Colonic mucosa (tissue), 4 donors: Measurements from ENCODE around the gene ADGRD1. TPM values are rescaled to one million over a fixed set of nuclear protein-coding genes. Genes with fewer than 3 reads are reported as not detected.

Source experiments
- DNase-seq: peaks from one replicate; pipeline ENCODE4 v3.0.0-alpha.2; 2020
- H3K27ac ChIP-seq: fragments of 200-600 bp; one replicate; pipeline ENCODE4 v1.8.0; 2021
- H3K27me3 ChIP-seq: fragments of 200-600 bp; one replicate; pipeline ENCODE4 v1.8.0; 2021
- H3K36me3 ChIP-seq: fragments of 200-600 bp; one replicate; pipeline ENCODE4 v1.8.0; 2021
- H3K4me1 ChIP-seq: fragments of 200-600 bp; one replicate; pipeline ENCODE4 v1.8.0; 2021; ENCODE audit warnings: mild to moderate bottlenecking
- H3K4me3 ChIP-seq: fragments of 200-600 bp; one replicate; pipeline ENCODE4 v1.8.0; 2021
- H3K9ac ChIP-seq, 2 donors: one replicate each; pipeline ENCODE4 v1.7.0; 2013; ENCODE audit warnings: control low read depth in 2 of 2, low read depth in 2 of 2, low read length in 2 of 2
- H3K9me3 ChIP-seq: fragments of 200-600 bp; one replicate; pipeline ENCODE4 v1.8.0; 2021
- CTCF ChIP-seq: fragments of 200-600 bp; IDR thresholded peaks from one replicate; pipeline ENCODE4 v1.8.0; 2022; ENCODE audit warnings: antibody characterized with exemption, mild to moderate bottlenecking
- intact Hi-C: fragments of 100-400 bp; cut with DNase I; formaldehyde crosslinking; loops from one replicate; pipeline ENCODE4 v1.14.1; 2022
- total RNA-seq, 2 donors: library from RNA; stranded (reverse); fragmentation: NEBNext Ultra II Directional in 1 of 2; extraction: Animal tissue kit (Norgen Biotek cat#: 25700) in 1 of 2; gene quantifications; one replicate each; pipeline ENCODE4 v1.2.1, GENCODE V29; 2021
- donor health status: healthy.
- donor health status: DM: no; HTN: no; CAD: no.
- donor health status: DM: no; HTN: no; CAD: no.

ADGRD1 gene
- total RNA-seq, 2 donors from 2014 or later, result 3.5 to 3.6 TPM

- H3K9ac ChIP-seq, result no peak overlapping the region
- H3K4me3 ChIP-seq, result no peak overlapping the region
- H3K27ac ChIP-seq, result no peak overlapping the region
- intact Hi-C loops, result no loop called here
- no peaks in the 10 kb centered on the region for H3K36me3 ChIP-seq
- no peak for TF ChIP-seq CTCF
- no peaks in the 10 kb centered on the region for H3K4me1 ChIP-seq
- no peak for DNase-seq
- no peaks in the 10 kb centered on the region for H3K9me3 ChIP-seq
- H3K27me3 ChIP-seq, result no peaks in the 10 kb centered on the region
These were observed 17.2 kb downstream of the ADGRD1 start for GRCh38 chr12:130970908-130971233.

- H3K4me1 ChIP-seq, result no peaks in the 10 kb centered on the region
- no peak overlapping the region for H3K27ac ChIP-seq
- no peaks in the 10 kb centered on the region for H3K9me3 ChIP-seq
- no peak for TF ChIP-seq CTCF
- no peak for DNase-seq
- intact Hi-C loops, result no loop called here
- H3K36me3 ChIP-seq, result no peaks in the 10 kb centered on the region
- no peak overlapping the region for H3K9ac ChIP-seq
- no peak overlapping the region for H3K4me3 ChIP-seq
- H3K27me3 ChIP-seq, result no peaks in the 10 kb centered on the region
These were observed 18.3 kb downstream of the ADGRD1 start for GRCh38 chr12:130971925-130972585.

DNA sequence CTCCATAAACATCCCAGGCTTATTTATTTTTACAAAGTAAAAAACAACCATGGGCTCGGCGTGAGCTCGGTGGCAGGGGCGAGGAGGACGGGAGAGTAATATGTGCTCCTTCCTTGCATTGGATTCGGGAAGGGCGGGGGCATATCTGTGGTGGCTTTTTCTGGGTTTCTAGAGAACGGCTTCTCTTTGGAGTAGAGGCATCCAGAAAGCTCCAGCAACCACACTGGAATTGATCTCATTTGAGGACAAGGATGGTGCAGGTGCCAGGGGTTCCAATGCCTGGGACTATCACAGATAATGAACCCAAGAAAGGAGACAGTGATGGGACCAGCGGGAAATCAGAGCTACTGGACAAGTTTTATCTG lies 18.9 kb downstream of the ADGRD1 start:
- Histone ChIP-seq H3K27ac (no peak overlapping the region), H3K27me3 (no peaks in the 10 kb centered on the region), H3K4me1 (no peaks in the 10 kb centered on the region), H3K9me3 (no peaks in the 10 kb centered on the region), H3K36me3 (no peaks in the 10 kb centered on the region), H3K4me3 (no peak overlapping the region), H3K9ac (no peak overlapping the region)
- no peak for DNase-seq
- TF ChIP-seq CTCF, result no peak
- intact Hi-C loops, result no loop called here

DNA sequence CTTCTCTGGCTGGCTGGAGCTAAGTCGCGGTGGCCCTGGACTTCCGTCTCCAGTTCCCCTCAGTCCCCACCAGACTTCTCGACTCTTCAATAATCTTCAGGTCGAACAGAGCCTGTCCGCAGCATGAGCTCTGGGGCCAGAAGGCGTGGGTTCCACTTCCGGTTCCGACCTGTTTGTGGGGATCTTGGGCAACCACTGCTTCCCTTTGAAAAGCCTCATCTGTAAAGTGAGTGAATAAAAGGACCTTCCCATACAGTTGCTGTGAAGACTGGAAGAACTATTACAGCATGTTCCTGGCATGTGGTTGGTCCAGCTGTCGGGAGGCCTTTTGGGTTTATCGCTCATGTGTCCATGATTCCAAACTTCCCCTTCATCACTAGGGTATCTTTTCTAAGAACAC lies 19.4 kb downstream of the ADGRD1 start:
- no peak for DNase-seq
- no peaks in the 10 kb centered on the region for H3K27me3 ChIP-seq
- no peak for TF ChIP-seq CTCF
- H3K9me3 ChIP-seq, result no peaks in the 10 kb centered on the region
- H3K27ac ChIP-seq, result no peak overlapping the region
- no peaks in the 10 kb centered on the region for H3K36me3 ChIP-seq
- no peaks in the 10 kb centered on the region for H3K4me1 ChIP-seq
- intact Hi-C loops, result no loop called here
- H3K9ac ChIP-seq, result no peak overlapping the region
- H3K4me3 ChIP-seq, result no peak overlapping the region

- Histone ChIP-seq H3K27me3 (no peaks in the 10 kb centered on the region), H3K4me1 (no peaks in the 10 kb centered on the region), H3K4me3 (no peak overlapping the region), H3K36me3 (no peaks in the 10 kb centered on the region), H3K9ac (no peak overlapping the region), H3K27ac (no peak overlapping the region), H3K9me3 (no peaks in the 10 kb centered on the region)
- intact Hi-C loops, result no loop called here
- TF ChIP-seq CTCF, result no peak
- no peak for DNase-seq
These were observed 20.2 kb downstream of the ADGRD1 start for GRCh38 chr12:130973906-130974305.

GRCh38 chr12:130975116-130975515 lies 21.4 kb downstream of the ADGRD1 start:
- no peaks in the 10 kb centered on the region for H3K36me3 ChIP-seq
- H3K4me1 ChIP-seq, result no peaks in the 10 kb centered on the region
- H3K4me3 ChIP-seq, result no peak overlapping the region
- H3K9ac ChIP-seq, result no peak overlapping the region
- H3K27me3 ChIP-seq, result no peaks in the 10 kb centered on the region
- TF ChIP-seq CTCF, result no peak
- H3K27ac ChIP-seq, result no peak overlapping the region
- intact Hi-C loops, result no loop called here
- H3K9me3 ChIP-seq, result no peaks in the 10 kb centered on the region
- DNase-seq, result no peak
